HepG2 (cell line): ENCODE measurements around the gene TBL2. TPM values are rescaled to one million over a fixed set of nuclear protein-coding genes. Genes with fewer than 3 reads are reported as not detected.

Source experiments
- CENPX ChIP-seq: sonication (generic); formaldehyde crosslinking; IDR thresholded peaks from 2 replicates; pipeline ENCODE4 v1.9.0; 2021; ENCODE audit warnings: mild to moderate bottlenecking, missing genetic modification reagents, moderate library complexity
- CREM ChIP-seq, 2 experiments: sonication (generic) in 1 of 2; formaldehyde crosslinking in 1 of 2; IDR thresholded peaks; 2 replicates each; pipeline versions ENCODE4 v1.4.0 to v1.6.1; 2016 to 2020; ENCODE audit warnings: antibody characterized with exemption in 1 of 2, mild to moderate bottlenecking in 1 of 2, missing genetic modification reagents in 1 of 2
- GABPA ChIP-seq, 2 experiments: IDR thresholded peaks; 2 replicates each; pipeline ENCODE4 v1.6.1; 2011 to 2016; ENCODE audit warnings: low read depth in 2 of 2, low read length in 1 of 2, missing biosample characterization in 1 of 2, missing genetic modification characterization in 1 of 2
- HNF4A ChIP-seq: sonication (generic); formaldehyde crosslinking; IDR thresholded peaks from 2 replicates; pipeline ENCODE4 v1.4.0; 2020; ENCODE audit warnings: missing genetic modification reagents
- KLF16 ChIP-seq, 2 experiments: sonication (generic) in 1 of 2; formaldehyde crosslinking in 1 of 2; IDR thresholded peaks; 2 replicates each; pipeline versions ENCODE4 v1.6.1 to v1.8.0; 2016 to 2023; ENCODE audit warnings: missing genetic modification reagents in 2 of 2, missing compliant biosample characterization in 1 of 2
- MAFF ChIP-seq: IDR thresholded peaks from 2 replicates; pipeline ENCODE4 v1.6.1; 2011; ENCODE audit warnings: low read depth, low read length, improper control_type of control experiment
- MIXL1 ChIP-seq: IDR thresholded peaks from 2 replicates; pipeline ENCODE4 v1.6.1; 2016
- PRMT3 ChIP-seq: sonication (generic); formaldehyde crosslinking; IDR thresholded peaks from 2 replicates; pipeline ENCODE4 v1.8.1; 2022; ENCODE audit warnings: low read depth, mild to moderate bottlenecking, moderate library complexity, missing genetic modification reagents, borderline replicate concordance
- RFXAP ChIP-seq: sonication (generic); formaldehyde crosslinking; IDR thresholded peaks from 2 replicates; pipeline ENCODE4 v1.4.0; 2020; ENCODE audit warnings: missing genetic modification reagents, borderline replicate concordance
- SATB2 ChIP-seq: sonication (generic); formaldehyde crosslinking; IDR thresholded peaks from 2 replicates; pipeline ENCODE4 v1.5.0; 2020; ENCODE audit warnings: missing genetic modification reagents
- SETDB1 ChIP-seq: sonication (generic); formaldehyde crosslinking; IDR thresholded peaks from 2 replicates; pipeline ENCODE4 v1.5.1; 2020; ENCODE audit warnings: missing genetic modification reagents, mild to moderate bottlenecking, borderline replicate concordance
- SMAD3 ChIP-seq: sonication (generic); formaldehyde crosslinking; IDR thresholded peaks from 2 replicates; pipeline ENCODE4 v1.4.0; 2020; ENCODE audit warnings: missing genetic modification reagents
- SMYD3 ChIP-seq: sonication (generic); formaldehyde crosslinking; IDR thresholded peaks from 2 replicates; pipeline ENCODE4 v1.8.1; 2023; ENCODE audit warnings: mild to moderate bottlenecking, missing genetic modification reagents
- TBX2 ChIP-seq: sonication (generic); formaldehyde crosslinking; IDR thresholded peaks from 2 replicates; pipeline ENCODE4 v1.5.0; 2020; ENCODE audit warnings: missing genetic modification reagents, mild to moderate bottlenecking, borderline replicate concordance
- TGIF2 ChIP-seq: IDR thresholded peaks from 2 replicates; pipeline ENCODE4 v1.6.1; 2016; ENCODE audit warnings: control low read depth, missing compliant biosample characterization
- ZNF205 ChIP-seq: IDR thresholded peaks from 2 replicates; pipeline ENCODE4 v1.6.1; 2018; ENCODE audit warnings: missing biosample characterization, missing genetic modification reagents
- ZNF343 ChIP-seq: sonication (generic); formaldehyde crosslinking; IDR thresholded peaks from 2 replicates; pipeline ENCODE4 v1.4.0; 2020; ENCODE audit warnings: mild to moderate bottlenecking, missing genetic modification reagents
- ZNF382 ChIP-seq: sonication (generic); formaldehyde crosslinking; IDR thresholded peaks from 2 replicates; pipeline ENCODE4 v1.5.0; 2020; ENCODE audit warnings: missing genetic modification reagents, mild to moderate bottlenecking, borderline replicate concordance
- ZNF430 ChIP-seq: sonication (generic); formaldehyde crosslinking; IDR thresholded peaks from 2 replicates; pipeline ENCODE4 v1.9.0; 2021; ENCODE audit warnings: mild to moderate bottlenecking, missing genetic modification reagents
- ZNF570 ChIP-seq: sonication (generic); formaldehyde crosslinking; IDR thresholded peaks from 2 replicates; pipeline ENCODE4 v1.4.0; 2020; ENCODE audit warnings: mild to moderate bottlenecking, missing genetic modification reagents, borderline replicate concordance
- ZNF614 ChIP-seq: IDR thresholded peaks from 2 replicates; pipeline ENCODE4 v1.6.1; 2018; ENCODE audit warnings: missing biosample characterization, missing genetic modification reagents, inconsistent platforms, borderline replicate concordance
- ZNF737 ChIP-seq: sonication (generic); formaldehyde crosslinking; IDR thresholded peaks from 2 replicates; pipeline ENCODE4 v1.5.0; 2020; ENCODE audit warnings: missing genetic modification reagents, mild to moderate bottlenecking, borderline replicate concordance
- ZNF839 ChIP-seq: sonication (generic); formaldehyde crosslinking; IDR thresholded peaks from 2 replicates; pipeline ENCODE4 v1.4.0; 2020; ENCODE audit warnings: missing genetic modification reagents, mild to moderate bottlenecking, borderline replicate concordance
- ZNF879 ChIP-seq: sonication (generic); formaldehyde crosslinking; IDR thresholded peaks from 2 replicates; pipeline ENCODE4 v1.8.1; 2023; ENCODE audit warnings: missing genetic modification reagents
- ZSCAN21 ChIP-seq: sonication (generic); formaldehyde crosslinking; IDR thresholded peaks from 2 replicates; pipeline ENCODE4 v1.8.0; 2022; ENCODE audit warnings: mild to moderate bottlenecking, missing genetic modification reagents, moderate library complexity, borderline replicate concordance
- polyA plus RNA-seq, 8 experiments: library from polyadenylated mRNA; depleted of rRNA in 3 of 8; stranded (reverse) in 7 of 8; unstranded in 1 of 8; fragments of >200 nt; fragmentation: Illumina TruSeq in 4 of 8; extraction: Trizol in 4 of 8; gene quantifications; 2 replicates each; pipeline versions ENCODE4 v1.2.1 to v1.2.3, GENCODE V29; 2011 to 2016; ENCODE audit warnings: low read depth in 4 of 8, missing spikeins in 1 of 8, mixed read lengths in 1 of 8; ENCODE audit not compliant: insufficient read depth in 1 of 8
- total RNA-seq, 5 experiments: library from RNA; depleted of rRNA; stranded (reverse); fragments of >200 nt; fragmentation: Illumina TruSeq; extraction: Trizol; gene quantifications; 2 replicates each; pipeline ENCODE4 v1.2.3, GENCODE V29; 2016; ENCODE audit warnings: low read depth in 1 of 5
- TF ChIP-seq, protein P1 (sequence below): sonication (generic); formaldehyde crosslinking; IDR thresholded peaks from 2 replicates; pipeline ENCODE4 v1.4.0; 2020; ENCODE audit warnings: missing genetic modification reagents
- TF ChIP-seq, protein P2 (sequence below): sonication (generic); formaldehyde crosslinking; IDR thresholded peaks from 2 replicates; pipeline ENCODE4 v1.8.0; 2022; ENCODE audit warnings: mild to moderate bottlenecking, missing genetic modification reagents, borderline replicate concordance
- TF ChIP-seq, protein P3 (sequence below): sonication (generic); formaldehyde crosslinking; IDR thresholded peaks from 2 replicates; pipeline ENCODE4 v1.4.0; 2020; ENCODE audit warnings: mild to moderate bottlenecking, missing genetic modification reagents

TBL2 gene
- total and polyA plus RNA-seq, 2 of the 13 experiments (the other 11 are each of a cell fraction or from before 2014, with no cell fraction given) = 43.4 to 47.2 TPM

DNA sequence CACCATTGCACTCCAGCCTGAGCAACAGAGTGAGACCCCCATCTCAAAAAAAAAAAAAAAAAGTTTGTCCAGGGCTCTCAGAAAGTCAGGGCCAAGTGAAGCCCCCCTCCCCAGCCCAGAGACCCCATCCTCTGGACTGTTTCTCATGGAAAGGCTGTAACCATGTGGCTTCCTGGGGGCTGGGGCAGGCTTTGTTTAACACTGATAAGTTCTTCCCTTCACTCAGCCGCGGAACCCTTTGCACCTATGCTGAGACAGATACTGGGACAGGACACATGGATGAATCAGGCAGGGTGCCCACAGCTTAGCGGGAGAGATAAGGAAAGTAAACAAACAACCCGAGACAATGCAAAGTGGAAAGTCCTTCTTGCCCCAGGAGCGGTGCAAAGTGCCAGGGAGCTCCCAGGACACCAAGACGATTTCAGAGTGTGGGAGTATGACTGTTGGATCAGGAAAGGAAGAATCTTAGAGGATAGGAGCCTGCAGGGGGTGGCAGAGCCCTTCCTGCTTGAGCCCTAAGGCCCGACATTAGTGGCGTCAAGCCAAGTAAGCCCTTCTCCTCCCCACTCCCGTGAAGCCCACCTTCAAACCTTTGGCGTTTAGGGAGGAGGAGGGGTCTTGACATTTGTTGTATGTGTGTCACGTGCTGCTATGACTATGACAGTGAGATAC lies 34.4 kb upstream of the TBL2 start (continued):
- no peak for TF ChIP-seq ZNF839 (CRISPR knock-in tag)
- TF ChIP-seq TGIF2 (CRISPR knock-in tag) = 0 out of 2 replicates have a peak, but pooled peaks have one; percentile 82
- no peak for TF ChIP-seq SATB2 (CRISPR knock-in tag)
- peak; percentile 64; the same call in 1 of the 2 replicates for TF ChIP-seq SMAD3 (CRISPR knock-in tag)
- no peak for TF ChIP-seq SETDB1 (CRISPR knock-in tag)
- peak; percentile 94 for TF ChIP-seq ZNF614 (CRISPR knock-in tag)
- peak; percentile 86 for TF ChIP-seq CREM (IDR thresholded peaks at IDR 0.05)
- no peak for TF ChIP-seq CREM (CRISPR knock-in tag; IDR thresholded peaks at IDR 0.05)
- no peak for TF ChIP-seq PRMT3
- peak; percentile 54; the same call in 1 of the 2 replicates for TF ChIP-seq ZNF205 (CRISPR knock-in tag)
- TF ChIP-seq, protein P1, sequence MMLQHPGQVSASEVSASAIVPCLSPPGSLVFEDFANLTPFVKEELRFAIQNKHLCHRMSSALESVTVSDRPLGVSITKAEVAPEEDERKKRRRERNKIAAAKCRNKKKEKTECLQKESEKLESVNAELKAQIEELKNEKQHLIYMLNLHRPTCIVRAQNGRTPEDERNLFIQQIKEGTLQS (CRISPR knock-in tag) = peak; percentile 67
- TF ChIP-seq ZNF430 (CRISPR knock-in tag) = peak; percentile 95
- TF ChIP-seq, protein P2, sequence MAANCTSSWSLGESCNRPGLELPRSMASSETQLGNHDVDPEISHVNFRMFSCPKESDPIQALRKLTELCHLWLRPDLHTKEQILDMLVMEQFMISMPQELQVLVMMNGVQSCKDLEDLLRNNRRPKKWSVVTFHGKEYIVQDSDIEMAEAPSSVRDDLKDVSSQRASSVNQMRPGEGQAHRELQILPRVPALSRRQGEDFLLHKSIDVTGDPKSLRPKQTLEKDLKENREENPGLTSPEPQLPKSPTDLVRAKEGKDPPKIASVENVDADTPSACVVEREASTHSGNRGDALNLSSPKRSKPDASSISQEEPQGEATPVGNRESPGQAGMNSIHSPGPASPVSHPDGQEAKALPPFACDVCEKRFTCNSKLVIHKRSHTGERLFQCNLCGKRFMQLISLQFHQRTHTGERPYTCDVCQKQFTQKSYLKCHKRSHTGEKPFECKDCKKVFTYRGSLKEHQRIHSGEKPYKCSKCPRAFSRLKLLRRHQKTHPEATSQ (CRISPR knock-in tag) = no peak; the same call in 1 of the 2 replicates
- no peak for TF ChIP-seq CENPX (CRISPR knock-in tag)
- TF ChIP-seq RFXAP = no peak
- no peak for TF ChIP-seq ZNF879
- TF ChIP-seq ZNF737 = no peak
- no peak for TF ChIP-seq ZNF382 (CRISPR knock-in tag)
- TF ChIP-seq SMYD3 = peak; percentile 86
- TF ChIP-seq TBX2 (CRISPR knock-in tag) = peak; percentile 99
- TF ChIP-seq GABPA (IDR thresholded peaks at IDR 0.05; ENCODE audit: low read depth, low read length) = no peak
- peak; percentile 59 for TF ChIP-seq GABPA (CRISPR knock-in tag; IDR thresholded peaks at IDR 0.05; ENCODE audit: low read depth)
- peak; percentile 85 for TF ChIP-seq MIXL1 (CRISPR knock-in tag)
- TF ChIP-seq HNF4A = peak; percentile 99
- TF ChIP-seq ZSCAN21 (CRISPR knock-in tag) = no peak
- no peak for TF ChIP-seq ZNF570
- TF ChIP-seq ZNF343 (CRISPR knock-in tag) = no peak
- TF ChIP-seq KLF16 (CRISPR knock-in tag; IDR thresholded peaks at IDR 0.05) = peak in 1 of 2 experiments; percentile 78; a peak in 1 of 4 replicates
- TF ChIP-seq, protein P3, sequence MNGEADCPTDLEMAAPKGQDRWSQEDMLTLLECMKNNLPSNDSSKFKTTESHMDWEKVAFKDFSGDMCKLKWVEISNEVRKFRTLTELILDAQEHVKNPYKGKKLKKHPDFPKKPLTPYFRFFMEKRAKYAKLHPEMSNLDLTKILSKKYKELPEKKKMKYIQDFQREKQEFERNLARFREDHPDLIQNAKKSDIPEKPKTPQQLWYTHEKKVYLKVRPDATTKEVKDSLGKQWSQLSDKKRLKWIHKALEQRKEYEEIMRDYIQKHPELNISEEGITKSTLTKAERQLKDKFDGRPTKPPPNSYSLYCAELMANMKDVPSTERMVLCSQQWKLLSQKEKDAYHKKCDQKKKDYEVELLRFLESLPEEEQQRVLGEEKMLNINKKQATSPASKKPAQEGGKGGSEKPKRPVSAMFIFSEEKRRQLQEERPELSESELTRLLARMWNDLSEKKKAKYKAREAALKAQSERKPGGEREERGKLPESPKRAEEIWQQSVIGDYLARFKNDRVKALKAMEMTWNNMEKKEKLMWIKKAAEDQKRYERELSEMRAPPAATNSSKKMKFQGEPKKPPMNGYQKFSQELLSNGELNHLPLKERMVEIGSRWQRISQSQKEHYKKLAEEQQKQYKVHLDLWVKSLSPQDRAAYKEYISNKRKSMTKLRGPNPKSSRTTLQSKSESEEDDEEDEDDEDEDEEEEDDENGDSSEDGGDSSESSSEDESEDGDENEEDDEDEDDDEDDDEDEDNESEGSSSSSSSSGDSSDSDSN (CRISPR knock-in tag) = peak; percentile 56; the same call in 1 of the 2 replicates
- no peak for TF ChIP-seq MAFF
